IPS-18c (cell line): ENCODE measurements around the gene APBA2.
A peak's percentile ranks its signal among the peaks of the same experiment; 100 is the strongest.

Experiments used
- H3K4me3 ChIP-seq: 2 replicates; pipeline ENCODE4 v1.7.0; 2013; ENCODE audit warnings: low read depth, mild to moderate bottlenecking, low read length, moderate library complexity; ENCODE audit not compliant: insufficient read depth
- H3K9me3 ChIP-seq: one replicate; pipeline ENCODE4 v1.6.1; 2013; ENCODE audit warnings: mild to moderate bottlenecking, low read length, moderate library complexity; ENCODE audit not compliant: control insufficient read depth, insufficient read depth

APBA2 gene

DNA sequence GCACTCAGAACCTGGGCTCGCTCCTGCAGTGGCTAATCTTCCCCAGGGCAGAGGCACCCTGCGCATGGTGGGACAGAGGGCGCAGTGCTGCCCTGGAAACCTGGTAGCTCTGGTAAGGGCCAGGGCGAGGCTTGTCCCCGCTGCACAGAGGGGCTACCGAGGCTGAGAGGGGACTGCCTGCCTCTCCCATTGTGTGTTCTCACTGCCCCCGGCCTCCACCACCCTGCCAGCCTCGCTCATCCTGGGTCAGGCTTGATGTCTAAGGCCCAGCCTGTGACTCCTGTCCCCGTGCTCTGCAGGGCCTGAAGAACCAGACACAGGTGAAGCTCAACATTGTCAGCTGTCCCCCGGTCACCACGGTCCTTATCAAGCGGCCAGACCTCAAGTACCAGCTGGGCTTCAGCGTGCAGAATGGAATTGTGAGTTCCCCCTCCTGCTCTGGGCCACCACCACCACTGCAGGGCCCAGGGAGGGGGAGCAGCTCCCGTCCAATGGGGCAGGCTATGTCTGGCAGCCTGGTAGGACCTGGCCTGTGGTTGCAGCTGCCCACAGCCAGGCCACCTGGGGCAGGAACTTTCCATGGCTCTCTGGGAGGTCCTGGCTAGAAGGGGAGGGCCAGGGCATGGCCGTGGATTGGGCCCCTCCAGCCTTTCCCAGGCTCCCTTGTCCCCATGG lies 222.3 kb downstream of the APBA2 start:
- no peaks in the 10 kb centered on the region for H3K9me3 ChIP-seq
- no peak overlapping the region for H3K4me3 ChIP-seq

DNA sequence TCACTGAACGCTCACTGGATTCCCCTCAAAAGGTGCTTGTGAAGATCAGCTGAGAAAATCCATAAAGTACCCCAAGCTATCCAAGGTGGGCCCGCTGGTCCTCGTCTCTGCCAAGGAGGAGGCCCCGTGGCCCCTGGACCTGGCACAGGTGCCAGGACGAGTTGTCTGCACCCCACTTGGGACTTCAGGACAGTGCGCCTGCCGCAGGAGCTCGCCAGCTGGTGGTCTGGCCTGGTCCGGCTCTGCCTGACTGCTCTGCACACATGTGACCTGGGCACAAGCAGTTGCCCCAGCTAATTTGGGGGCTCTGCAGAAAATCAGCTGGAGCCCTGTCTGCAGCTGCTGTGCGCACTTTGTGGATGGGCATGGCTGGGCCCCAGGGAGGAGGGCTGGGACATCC lies 224.0 kb downstream of the APBA2 start:
- Histone ChIP-seq H3K4me3 (no peak overlapping the region), H3K9me3 (no peaks in the 10 kb centered on the region)

DNA sequence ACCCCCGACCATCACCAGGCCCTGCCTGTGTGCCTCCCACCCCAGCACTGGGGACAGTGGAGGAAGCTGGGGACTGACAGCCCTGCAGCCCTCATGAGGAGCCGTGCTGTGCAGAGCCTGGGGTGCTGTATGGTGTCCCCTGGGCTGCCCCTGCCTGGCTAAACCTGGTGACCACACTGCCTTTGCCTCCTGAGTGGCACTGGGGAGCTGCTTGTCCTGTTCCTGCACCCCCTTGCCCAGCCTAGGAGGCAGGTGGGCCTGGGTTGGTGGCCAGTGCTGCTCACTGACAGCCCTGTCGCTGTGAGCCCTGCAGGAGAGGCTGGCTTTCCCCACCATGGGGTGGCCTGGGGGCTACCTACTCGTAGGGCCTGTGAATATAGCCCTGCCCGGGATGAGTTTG lies 224.4 kb downstream of the APBA2 start:
- no peak overlapping the region for H3K4me3 ChIP-seq

DNA sequence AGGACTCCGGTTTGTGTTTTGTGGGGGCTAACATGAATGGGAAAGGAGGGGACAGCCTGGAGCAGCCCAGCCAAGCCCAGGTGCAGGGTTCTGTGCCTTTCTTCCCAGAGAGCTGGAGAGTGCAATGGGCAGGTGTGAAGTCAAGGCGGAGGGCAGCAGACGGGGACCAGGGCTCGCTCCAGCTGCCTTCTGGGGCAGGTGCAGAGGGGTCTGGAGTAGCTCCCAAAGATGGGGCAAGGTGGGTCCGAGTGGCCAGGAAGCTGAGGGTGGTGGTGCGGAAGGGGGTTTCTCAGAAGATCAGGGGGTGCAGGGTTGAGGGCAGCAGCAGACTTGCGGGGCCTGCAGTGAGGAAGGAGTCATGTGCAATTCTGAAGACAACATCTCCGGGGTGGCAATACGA lies 225.0 kb downstream of the APBA2 start:
- Histone ChIP-seq H3K4me3 (no peak overlapping the region), H3K9me3 (no peaks in the 10 kb centered on the region)

More for the DNA sequence above, 224.4 kb downstream of the APBA2 start:
- no peaks in the 10 kb centered on the region for H3K9me3 ChIP-seq

DNA sequence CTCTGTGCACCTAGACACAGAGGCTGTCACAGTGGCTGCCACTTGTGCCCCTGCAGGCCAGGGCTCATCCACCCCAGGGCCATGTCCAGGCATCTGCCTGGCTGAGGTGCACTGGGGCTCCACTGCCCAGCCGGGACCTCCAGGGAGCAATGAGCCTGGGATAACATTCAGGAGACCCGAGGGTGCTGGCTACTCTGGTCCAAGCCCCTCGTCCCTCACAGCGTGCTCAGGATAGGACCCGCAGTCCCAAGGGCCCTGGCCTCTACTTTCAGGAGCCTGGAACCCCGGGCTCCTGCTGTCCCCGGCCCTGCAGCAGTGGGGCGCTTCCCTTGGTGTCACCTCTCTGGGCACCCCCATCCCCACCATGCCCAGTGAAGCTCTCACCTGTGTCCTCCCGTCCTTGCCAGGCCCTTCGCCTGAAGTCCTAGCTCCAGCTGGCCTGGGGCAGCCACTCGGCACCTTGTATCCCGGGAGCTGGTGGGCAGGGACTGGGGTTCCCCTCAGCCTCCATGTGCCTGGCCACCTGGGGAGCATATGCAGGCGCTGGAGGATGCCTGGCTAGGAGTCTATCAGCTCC lies 226.0 kb downstream of the APBA2 start:
- Histone ChIP-seq H3K9me3 (no peaks in the 10 kb centered on the region), H3K4me3 (no peak overlapping the region)

DNA sequence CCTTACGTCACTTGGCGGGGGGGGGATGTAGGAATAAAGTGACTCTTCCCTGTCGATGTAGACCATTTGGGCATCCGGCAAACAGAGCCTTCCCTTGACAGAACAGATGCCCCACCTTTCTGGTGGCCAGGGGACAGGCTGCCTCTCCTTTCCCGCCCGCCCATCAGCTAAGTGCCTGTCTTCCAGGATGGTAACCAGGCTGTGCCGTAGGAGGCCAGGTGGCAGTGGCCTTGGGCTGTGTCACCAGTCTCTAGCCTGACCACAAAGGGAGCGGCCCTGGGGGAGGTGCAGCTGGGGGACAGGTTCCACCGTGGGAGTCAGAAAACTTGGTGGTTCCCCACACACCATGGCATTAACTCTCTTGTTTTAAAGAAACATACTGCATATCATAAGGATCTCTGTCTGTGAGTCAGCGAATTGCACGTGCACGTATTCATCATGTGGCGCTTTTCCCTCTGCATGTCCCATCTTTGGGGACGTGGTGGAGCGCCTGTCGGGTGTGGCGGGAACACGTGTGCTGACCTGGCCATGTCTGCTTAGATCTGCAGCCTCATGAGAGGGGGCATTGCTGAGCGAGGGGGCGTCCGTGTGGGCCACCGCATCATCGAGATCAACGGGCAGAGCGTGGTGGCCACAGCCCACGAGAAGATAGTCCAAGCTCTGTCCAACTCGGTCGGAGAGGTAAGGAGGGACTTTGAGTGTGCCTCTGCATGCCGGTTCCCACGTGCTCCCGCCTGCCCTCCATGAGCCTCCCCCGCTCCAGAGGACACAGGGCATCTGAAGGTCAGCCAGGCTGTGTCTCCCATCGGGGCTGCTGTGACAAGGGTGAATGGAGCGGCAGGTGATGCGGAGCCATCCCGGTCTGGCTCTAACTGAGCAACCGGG lies 227.8 kb downstream of the APBA2 start:
- no peak overlapping the region for H3K4me3 ChIP-seq
- H3K9me3 ChIP-seq: no peaks in the 10 kb centered on the region

DNA sequence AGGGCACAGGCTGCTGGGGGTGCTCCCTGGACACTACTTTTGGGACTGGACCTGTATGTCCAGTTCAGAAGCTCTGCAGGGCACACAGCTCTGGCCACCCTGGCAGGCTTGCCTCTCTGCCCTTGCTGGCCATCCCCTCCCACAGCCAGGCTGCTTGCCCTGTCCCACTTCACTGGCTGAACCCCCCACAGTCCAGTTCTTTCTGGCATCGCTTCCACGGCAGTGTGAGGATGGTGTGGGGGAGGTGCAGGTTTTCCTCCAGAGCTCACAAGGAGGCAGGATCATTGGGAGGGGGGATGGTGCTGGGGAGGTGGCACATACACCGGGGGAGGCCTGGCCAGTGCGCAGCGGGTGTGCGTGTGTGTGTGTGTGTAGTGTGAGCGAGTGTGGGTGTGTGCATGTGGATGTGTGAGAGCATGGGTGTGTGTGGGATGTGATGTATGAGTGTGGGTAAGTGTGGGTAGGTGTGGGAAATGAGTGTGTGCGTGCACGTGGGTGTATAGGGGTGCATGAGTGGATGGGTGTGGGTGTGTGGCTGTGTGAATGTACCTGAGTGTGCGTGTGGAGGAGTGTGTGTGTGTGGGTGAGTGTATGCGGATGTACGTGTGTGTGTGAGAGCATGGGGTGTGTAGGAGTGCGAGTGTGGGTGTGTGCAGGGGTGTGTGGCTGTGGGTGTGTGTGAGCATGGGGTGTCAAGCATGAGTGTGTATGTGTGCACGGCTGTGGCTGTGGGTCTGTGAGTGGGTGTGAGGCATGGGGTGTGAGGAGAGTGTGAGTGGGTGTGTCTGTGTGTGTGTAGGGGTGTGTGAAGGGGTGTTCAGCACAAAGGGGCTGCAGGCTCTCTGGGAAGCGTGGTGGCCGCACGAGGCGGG lies 228.7 kb downstream of the APBA2 start:
- no peak overlapping the region for H3K4me3 ChIP-seq
- no peaks in the 10 kb centered on the region for H3K9me3 ChIP-seq

DNA sequence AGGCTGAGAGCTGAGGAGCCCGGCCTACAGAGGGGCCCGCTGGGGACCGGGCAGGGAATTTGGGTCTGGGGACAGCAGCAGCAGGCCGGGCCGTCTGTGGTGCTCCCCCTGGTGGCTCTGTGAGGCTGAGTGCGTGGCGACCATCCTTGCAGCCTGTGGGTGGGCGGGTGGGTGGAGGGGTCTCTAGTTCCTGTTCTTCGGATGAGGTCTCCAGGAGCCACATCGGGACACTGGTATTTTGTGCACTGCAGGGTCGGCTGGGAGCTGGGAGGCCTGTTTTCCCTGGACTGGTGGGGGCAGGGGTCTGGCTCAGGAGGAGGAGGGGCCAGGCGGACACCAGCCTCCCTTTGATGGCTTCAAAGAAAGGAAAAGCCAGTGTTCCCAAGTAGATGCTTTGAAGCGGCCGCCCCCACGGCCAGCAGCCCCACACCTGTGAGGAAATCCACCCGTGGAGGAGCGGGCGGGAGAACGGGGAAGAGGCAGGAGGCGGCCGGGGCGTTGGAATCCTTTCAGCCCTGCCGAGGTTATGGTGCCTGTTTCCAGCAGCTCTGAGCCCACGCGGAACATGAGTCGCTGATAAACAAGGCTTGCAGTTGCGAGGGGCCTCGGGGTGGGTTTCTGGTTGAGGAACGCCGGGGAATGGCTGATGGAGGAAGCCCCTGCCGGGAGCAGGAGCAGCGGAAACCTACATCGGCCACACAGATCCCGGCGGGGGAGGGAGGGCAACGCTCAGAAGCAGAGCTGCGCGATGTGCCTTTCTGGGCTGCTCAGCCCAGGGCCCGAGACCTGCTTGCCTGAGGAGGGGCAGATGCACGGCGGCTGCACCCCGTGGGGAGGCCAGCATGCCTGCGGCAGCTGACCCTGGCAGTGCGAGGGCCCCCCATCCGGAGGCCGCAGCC lies 229.6 kb downstream of the APBA2 start:
- Histone ChIP-seq H3K9me3 (no peaks in the 10 kb centered on the region), H3K4me3 (peak overlapping the region; percentile 42; the same call in 1 of the 2 replicates)

DNA sequence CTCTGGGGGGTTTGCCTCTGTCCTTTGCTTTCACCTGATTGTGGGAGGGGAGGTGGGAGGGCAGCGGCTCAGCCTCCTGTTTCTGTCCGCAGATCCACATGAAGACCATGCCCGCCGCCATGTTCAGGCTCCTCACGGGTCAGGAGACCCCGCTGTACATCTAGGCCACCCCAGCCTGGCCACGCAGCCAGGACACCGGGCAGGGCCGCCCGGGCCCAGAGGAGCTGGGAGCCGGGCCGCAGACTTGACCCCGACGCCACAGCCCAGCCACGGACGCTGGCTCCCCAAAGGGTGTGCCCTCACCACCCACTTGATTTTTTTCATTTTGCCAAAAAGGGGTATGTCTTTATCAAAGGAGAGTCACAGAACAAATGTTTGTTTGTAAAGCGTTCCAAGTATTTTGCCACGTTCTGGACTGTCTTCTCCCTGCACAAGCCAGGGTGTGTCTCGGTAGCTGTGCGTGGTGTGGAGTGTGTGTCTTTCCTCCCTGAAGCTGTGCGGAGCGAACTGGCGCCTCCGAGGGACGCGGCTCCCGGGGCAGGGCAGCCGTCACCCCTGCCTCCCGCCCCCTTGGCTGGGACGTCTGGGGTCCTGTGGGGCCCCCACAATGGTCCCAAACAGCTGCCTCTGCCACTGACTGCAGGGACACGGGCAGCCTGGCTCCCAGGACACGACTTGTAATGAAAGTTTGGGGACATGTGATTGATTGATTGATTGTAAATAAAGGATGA lies 231.4 kb downstream of the APBA2 start:
- no peak overlapping the region for H3K4me3 ChIP-seq
- H3K9me3 ChIP-seq: no peaks in the 10 kb centered on the region

DNA sequence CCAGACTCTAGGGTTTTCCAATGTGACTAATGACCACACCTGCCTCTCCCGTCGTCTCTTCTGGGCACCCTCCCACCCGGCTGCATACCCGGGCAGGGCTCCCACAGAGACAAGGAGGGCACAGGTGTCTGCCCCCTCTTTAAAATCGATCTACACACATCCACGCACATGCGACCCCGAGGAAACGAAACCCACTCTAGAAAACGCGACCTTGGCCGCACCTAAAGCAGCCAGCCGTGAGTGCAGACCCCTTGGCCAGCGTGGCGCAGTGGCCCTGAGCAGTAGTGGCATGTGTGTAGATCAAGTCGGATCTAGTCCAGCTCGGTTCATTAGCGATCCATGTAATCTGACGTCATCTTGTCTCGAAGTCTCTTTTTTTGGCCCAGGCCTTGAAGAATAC lies 232.0 kb downstream of the APBA2 start:
- no peaks in the 10 kb centered on the region for H3K9me3 ChIP-seq
- no peak overlapping the region for H3K4me3 ChIP-seq

DNA sequence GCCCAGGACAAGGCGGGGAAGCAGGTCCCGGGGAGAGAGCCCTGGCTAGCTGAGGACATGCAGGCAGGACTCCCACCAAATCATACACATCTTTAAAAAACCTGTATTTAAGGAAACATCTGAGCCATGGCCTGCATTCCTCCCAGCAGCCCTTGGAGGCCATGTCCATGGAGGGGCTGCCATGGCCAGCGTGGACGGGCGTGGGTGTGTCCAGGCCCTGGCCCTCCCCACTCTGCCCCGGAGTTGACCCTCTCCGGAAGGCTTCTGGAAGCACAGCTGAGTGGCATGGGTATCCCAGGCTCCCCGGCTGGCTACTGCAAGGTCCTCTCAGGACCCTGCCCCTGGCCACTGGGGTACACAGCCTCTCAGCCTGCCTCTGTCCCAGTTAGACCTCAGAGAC lies 234.1 kb downstream of the APBA2 start:
- Histone ChIP-seq H3K9me3 (no peaks in the 10 kb centered on the region), H3K4me3 (no peak overlapping the region)

DNA sequence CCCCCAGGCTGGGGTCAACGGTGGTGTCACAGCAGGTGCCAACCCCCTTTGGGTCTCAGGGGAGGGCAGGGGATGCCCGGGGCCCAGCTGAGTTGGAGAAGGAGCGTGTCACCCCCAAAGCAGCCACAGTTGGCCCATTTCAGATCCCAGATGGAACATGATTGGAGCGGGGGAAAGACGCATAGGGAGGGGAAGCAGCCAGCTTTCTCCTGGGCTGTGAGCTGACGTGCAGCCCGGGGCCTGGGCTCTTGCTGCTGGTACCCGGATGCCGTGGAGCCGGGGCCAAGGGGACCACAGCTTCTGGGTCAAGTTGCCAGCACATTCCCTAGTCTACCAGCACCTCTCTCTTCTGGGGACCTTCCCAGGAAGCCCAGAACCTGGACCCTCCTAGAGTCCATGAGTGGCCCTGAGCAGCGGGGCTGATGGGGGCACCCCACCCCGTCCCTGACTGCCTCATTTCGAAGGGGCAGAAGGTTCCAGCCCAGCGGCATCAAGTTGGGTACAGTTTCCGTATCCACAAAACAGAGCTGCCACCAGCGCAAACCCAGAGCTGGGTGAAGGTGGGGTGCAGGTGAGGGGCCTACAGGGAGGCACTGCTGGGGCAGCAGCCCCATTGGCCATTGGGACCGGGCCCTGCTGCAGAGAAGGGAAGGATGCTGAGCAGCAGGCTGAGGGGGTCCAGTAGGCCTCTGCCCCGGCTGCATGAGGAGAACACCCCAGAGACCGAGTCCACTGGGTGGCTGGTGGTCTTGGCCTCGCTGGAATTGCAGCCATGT lies 235.0 kb downstream of the APBA2 start:
- H3K4me3 ChIP-seq: no peak overlapping the region
- H3K9me3 ChIP-seq: no peaks in the 10 kb centered on the region

DNA sequence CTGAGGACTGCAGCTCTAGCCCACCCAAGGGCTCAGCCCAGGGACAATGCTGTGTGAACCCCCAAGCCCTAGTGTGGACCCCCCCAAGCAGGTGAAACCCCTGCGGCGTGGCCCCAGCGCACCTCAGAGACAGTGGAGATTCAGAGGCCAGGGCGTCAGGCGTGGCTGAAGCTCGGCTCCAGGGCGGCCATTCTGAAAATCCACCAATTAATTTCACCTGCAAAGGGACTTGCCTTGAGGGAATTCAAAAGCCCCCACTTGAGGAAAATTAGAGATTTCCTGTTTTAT lies 235.5 kb downstream of the APBA2 start:
- no peaks in the 10 kb centered on the region for H3K9me3 ChIP-seq
- H3K4me3 ChIP-seq: no peak overlapping the region

DNA sequence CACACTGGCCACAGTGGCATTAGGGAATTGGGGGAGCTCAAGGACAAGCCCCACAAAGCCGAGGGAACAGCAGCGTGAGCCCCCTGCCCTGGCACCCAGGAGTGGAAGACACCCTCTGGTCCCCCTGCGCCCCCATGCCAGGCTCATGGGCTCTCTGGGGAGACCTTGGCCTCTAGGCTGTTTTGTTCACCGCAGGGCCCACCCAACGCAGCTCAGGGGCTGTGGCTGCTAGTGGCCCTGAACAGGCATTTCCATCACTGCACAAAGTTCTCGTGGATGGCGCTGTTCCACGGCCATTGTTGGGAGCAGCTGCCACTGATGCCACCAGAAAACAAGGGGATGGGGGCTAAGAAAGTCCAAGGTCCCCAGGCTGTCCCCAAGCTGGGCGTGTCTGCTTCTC lies 236.1 kb downstream of the APBA2 start:
- no peaks in the 10 kb centered on the region for H3K9me3 ChIP-seq
- no peak overlapping the region for H3K4me3 ChIP-seq

DNA sequence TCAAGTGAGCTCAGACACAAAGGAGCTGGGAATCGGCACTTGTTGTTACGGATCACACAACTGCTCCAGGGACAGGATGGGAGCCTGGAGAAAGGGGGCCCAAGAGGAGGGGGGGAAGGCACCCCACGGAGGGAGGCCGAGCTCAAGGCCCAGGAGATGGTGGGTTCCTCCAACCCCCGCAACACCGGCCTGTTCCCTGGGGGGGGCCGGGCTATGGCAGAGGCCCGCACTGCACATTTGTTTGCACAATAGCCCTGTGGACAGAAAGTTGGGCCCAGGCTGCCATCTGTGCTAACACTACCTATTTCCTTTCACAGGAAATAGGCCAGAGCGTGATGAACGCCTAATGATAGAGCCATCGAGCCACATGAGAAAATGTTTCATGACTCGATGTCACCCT lies 236.7 kb downstream of the APBA2 start:
- Histone ChIP-seq H3K9me3 (no peaks in the 10 kb centered on the region), H3K4me3 (no peak overlapping the region)
